ENCODE measurements around the gene TSPAN2. TPM values are rescaled to one million over a fixed set of nuclear protein-coding genes. Genes with fewer than 3 reads are reported as not detected.

The TSPAN2 gene
- total RNA-seq, 1 donor from 2014 or later, result 4.3 TPM

GRCh38 chr1:115040501-115040900, 48.8 kb downstream of the TSPAN2 start:
- Mint-ChIP-seq H3K4me3 (no peak overlapping the region), H3K27ac (ENCODE audit: unreplicated experiment) (no peak overlapping the region), H3K9me3 (no peaks in the 10 kb centered on the region), H3K4me1 (no peaks in the 10 kb centered on the region), H3K36me3 (ENCODE audit: low read depth) (no peaks in the 10 kb centered on the region), H3K27me3 (ENCODE audit: low read depth) (no peaks in the 10 kb centered on the region)
- no peak for DNase-seq (ENCODE audit: low read depth, low spot score)
- TF ChIP-seq, protein P1, sequence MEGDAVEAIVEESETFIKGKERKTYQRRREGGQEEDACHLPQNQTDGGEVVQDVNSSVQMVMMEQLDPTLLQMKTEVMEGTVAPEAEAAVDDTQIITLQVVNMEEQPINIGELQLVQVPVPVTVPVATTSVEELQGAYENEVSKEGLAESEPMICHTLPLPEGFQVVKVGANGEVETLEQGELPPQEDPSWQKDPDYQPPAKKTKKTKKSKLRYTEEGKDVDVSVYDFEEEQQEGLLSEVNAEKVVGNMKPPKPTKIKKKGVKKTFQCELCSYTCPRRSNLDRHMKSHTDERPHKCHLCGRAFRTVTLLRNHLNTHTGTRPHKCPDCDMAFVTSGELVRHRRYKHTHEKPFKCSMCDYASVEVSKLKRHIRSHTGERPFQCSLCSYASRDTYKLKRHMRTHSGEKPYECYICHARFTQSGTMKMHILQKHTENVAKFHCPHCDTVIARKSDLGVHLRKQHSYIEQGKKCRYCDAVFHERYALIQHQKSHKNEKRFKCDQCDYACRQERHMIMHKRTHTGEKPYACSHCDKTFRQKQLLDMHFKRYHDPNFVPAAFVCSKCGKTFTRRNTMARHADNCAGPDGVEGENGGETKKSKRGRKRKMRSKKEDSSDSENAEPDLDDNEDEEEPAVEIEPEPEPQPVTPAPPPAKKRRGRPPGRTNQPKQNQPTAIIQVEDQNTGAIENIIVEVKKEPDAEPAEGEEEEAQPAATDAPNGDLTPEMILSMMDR (conservative IDR thresholded peaks at IDR 0.05), result no peak

DNA sequence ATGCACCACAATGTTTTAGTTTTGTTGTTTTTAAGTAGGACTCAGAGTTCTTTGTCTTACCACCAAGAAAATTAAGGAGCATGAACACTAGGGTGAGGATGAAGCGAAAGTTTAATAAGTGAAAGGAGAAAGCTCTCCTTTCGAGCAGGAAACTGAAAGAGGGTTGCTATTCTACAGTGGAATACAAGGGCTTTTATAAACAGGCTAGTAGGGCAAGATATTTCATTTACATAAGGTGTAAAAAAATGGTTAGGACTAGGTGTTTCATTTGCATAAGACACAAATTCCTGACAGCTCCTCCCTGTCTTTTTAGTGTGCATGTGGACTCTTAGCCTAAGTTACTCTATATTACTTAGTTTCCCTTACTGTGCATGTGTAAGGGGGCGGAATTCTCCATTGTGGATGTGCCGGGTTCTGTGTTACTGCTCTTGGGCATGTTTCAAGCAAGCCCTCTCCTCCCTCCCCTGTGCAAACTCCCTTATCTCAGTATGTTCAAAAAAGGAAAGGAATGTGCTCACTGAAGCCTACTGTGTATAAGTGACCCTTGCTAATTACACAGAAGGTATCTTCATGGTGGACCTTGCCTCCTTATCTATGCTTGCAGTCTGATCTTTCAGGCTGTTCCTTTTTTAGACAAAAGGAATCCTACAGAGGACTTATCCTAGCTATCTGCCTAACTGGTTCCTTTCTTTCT, 52.3 kb downstream of the TSPAN2 start:
- Mint-ChIP-seq H3K36me3 (ENCODE audit: low read depth) (no peaks in the 10 kb centered on the region), H3K27me3 (ENCODE audit: low read depth) (no peaks in the 10 kb centered on the region)
- TF ChIP-seq, protein P1 (conservative IDR thresholded peaks at IDR 0.05), result no peak

GRCh38 chr1:115035652-115036051, 53.7 kb downstream of the TSPAN2 start:
- no peaks in the 10 kb centered on the region for H3K9me3 Mint-ChIP-seq
- H3K4me1 Mint-ChIP-seq, result no peaks in the 10 kb centered on the region
- H3K4me3 Mint-ChIP-seq, result no peak overlapping the region
- no peak for DNase-seq (ENCODE audit: low read depth, low spot score)
- H3K27ac Mint-ChIP-seq (ENCODE audit: unreplicated experiment), result no peak overlapping the region
- TF ChIP-seq, protein P1 (conservative IDR thresholded peaks at IDR 0.05), result no peak
- H3K27me3 Mint-ChIP-seq (ENCODE audit: low read depth), result no peaks in the 10 kb centered on the region
- no peaks in the 10 kb centered on the region for H3K36me3 Mint-ChIP-seq (ENCODE audit: low read depth)

More for the DNA sequence above, 52.3 kb downstream of the TSPAN2 start:
- no peak overlapping the region for H3K27ac Mint-ChIP-seq (ENCODE audit: unreplicated experiment)
- no peak overlapping the region for H3K4me3 Mint-ChIP-seq
- H3K9me3 Mint-ChIP-seq, result no peaks in the 10 kb centered on the region
- H3K4me1 Mint-ChIP-seq, result no peaks in the 10 kb centered on the region
- no peak for DNase-seq (ENCODE audit: low read depth, low spot score)

DNA sequence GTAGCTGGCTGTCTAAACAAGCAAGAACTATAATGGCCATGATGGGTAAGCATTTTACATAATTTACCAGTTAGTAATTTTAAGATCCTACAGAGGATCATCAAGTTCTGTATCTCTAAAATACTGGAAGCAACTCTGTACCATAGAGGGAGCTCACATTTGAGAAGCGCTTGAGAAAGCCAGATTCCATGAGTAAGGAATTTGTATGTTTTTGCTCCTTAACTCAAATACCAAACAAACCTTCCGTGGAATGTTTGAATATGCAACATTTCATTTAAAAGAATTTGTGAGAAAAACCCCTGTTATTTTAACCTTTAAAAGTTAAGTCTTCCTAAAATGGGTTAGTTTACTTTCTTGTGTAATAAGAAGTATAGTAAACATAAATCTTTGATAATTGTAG, 57.7 kb downstream of the TSPAN2 start:
- H3K27ac Mint-ChIP-seq (ENCODE audit: unreplicated experiment), result no peak overlapping the region
- no peak overlapping the region for H3K4me3 Mint-ChIP-seq
- H3K36me3 Mint-ChIP-seq (ENCODE audit: low read depth), result no peaks in the 10 kb centered on the region
- DNase-seq (ENCODE audit: low read depth, low spot score), result no peak
- TF ChIP-seq, protein P1 (conservative IDR thresholded peaks at IDR 0.05), result no peak
- no peaks in the 10 kb centered on the region for H3K4me1 Mint-ChIP-seq
- peaks cover 4% of the 10 kb centered on the region for H3K27me3 Mint-ChIP-seq (ENCODE audit: low read depth)
- peaks cover 3% of the 10 kb centered on the region for H3K9me3 Mint-ChIP-seq

DNA sequence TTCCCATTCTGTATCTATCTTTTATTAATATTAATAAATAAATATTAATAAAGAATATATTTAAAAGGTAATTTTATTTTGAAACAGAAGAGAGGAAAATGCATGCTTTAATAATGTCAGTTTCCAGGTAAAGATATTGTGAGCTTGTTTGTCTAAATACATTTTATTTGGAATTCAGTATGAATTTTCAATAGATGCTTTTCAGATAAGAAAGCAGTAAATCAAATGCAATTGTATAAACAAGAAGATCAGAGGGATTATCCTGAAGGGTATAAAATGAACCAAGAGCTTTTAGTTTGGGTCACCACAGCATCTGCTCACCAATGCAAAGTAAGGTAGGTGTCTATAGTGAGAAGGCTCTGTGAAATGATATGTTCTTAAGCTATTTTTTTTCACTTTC, 59.8 kb downstream of the TSPAN2 start, which contains the start of gene TSHB:
Gene TSHB, plus strand, starts transcription at position 301 of the 400 bp plus-strand sequence. CDS start 3,537 bp downstream, outside the sequence.
- TF ChIP-seq, protein P1 (conservative IDR thresholded peaks at IDR 0.05), result no peak
- Mint-ChIP-seq H3K4me3 (no peak within 1 kb of the TSS), H3K27ac (ENCODE audit: unreplicated experiment) (no peak within 1 kb of the TSS), H3K9me3 (peaks cover 3% of the 10 kb centered on the region), H3K36me3 (ENCODE audit: low read depth) (no peaks in the 10 kb centered on the region), H3K4me1 (no peaks in the 10 kb centered on the region), H3K27me3 (ENCODE audit: low read depth) (peaks cover 4% of the 10 kb centered on the region)
- no peak for DNase-seq (ENCODE audit: low read depth, low spot score)
